Gastrocnemius medialis (tissue), 4 donors: ENCODE data around the gene CALHM3. TPM values are rescaled to one million over a fixed set of nuclear protein-coding genes. Genes with fewer than 3 reads are reported as not detected.

ENCODE experiments used
- ATAC-seq, 2 donors: fragments of 150-250 bp; one replicate each; pipeline ENCODE4 v1.9.1; 2016
- DNase-seq, 2 donors: peaks; one replicate each; pipeline ENCODE4 v3.0.0-alpha.2; 2019
- H3K27ac ChIP-seq, 4 donors: fragments of 200-600 bp; sonication (generic); 1 replicate in 1 of 4; 2 replicates in 3 of 4; pipeline ENCODE4 v1.5.1; 2016 to 2018; ENCODE audit warnings: mild to moderate bottlenecking in 2 of 4, moderate library complexity in 1 of 4
- H3K27me3 ChIP-seq, 3 donors: fragments of 200-600 bp; sonication (generic) in 2 of 3; 1 replicate in 1 of 3; 2 replicates in 2 of 3; pipeline versions ENCODE4 v1.5.1 to v1.6.0; 2016 to 2019; ENCODE audit warnings: mild to moderate bottlenecking in 1 of 3, moderate library complexity in 1 of 3
- H3K36me3 ChIP-seq, 2 donors: fragments of 200-600 bp; sonication (generic) in 1 of 2; one replicate each; pipeline ENCODE4 v1.5.1; 2017 to 2018
- H3K4me1 ChIP-seq, 2 donors: fragments of 200-600 bp; sonication (generic) in 1 of 2; one replicate each; pipeline ENCODE4 v1.5.1; 2016 to 2017; ENCODE audit warnings: mild to moderate bottlenecking in 2 of 2
- H3K4me3 ChIP-seq, 4 donors: fragments of 200-600 bp; sonication (generic) in 3 of 4; 1 replicate in 1 of 4; 2 replicates in 3 of 4; pipeline ENCODE4 v1.5.1; 2016 to 2019; ENCODE audit warnings: mild to moderate bottlenecking in 2 of 4
- H3K9me3 ChIP-seq, 3 donors: fragments of 200-600 bp; sonication (generic) in 2 of 3; 1 replicate in 1 of 3; 2 replicates in 2 of 3; pipeline ENCODE4 v1.5.1; 2016 to 2019
- POLR2A ChIP-seq, 2 donors: fragments of 450-650 bp; IDR thresholded peaks; one replicate each; pipeline ENCODE4 v1.6.1; 2017; ENCODE audit warnings: antibody characterized with exemption in 2 of 2, mild to moderate bottlenecking in 2 of 2, moderate library complexity in 2 of 2
- in situ Hi-C, 4 donors: fragments of 200-750 bp; cut with MboI; loops; one replicate each; pipeline versions ENCODE4 v1.15.0 to v1.8.0; 2017; ENCODE audit warnings: low sequenced_read_pairs in 4 of 4
- intact Hi-C: fragments of 100-400 bp; cut with DNase I; formaldehyde crosslinking; loops from one replicate; pipeline ENCODE4 v1.15.1; 2023; ENCODE audit warnings: low total_unique reads
- total RNA-seq, 4 donors: library from RNA; depleted of rRNA; stranded (reverse); fragments of >200 nt; gene quantifications; one replicate each; pipeline versions ENCODE4 v1.1.0 to v1.2.3, GENCODE V29; 2016
- TF ChIP-seq, protein P1 (sequence below), 5 experiments: fragments of 450-650 bp in 3 of 5; fragments of 200-600 bp in 2 of 5; sonication (generic) in 2 of 5; IDR thresholded peaks in 4 of 5; conservative IDR thresholded peaks in 1 of 5; 1 replicate in 4 of 5; 2 replicates in 1 of 5; pipeline ENCODE4 v1.5.1; 2016 to 2019; ENCODE audit warnings: antibody characterized with exemption in 5 of 5, mild to moderate bottlenecking in 3 of 5, moderate library complexity in 3 of 5

CALHM3 gene
- total RNA-seq, 4 donors from 2014 or later: not detected

- ATAC-seq (peak; percentile 49 to 62), DNase-seq (peak; percentile 43 to 61)
- H3K36me3 ChIP-seq: peaks cover 0 to 94% of the 10 kb centered on the region in 2 donors
- TF ChIP-seq POLR2A (IDR thresholded peaks at IDR 0.05): no peak
- TF ChIP-seq, protein P1, sequence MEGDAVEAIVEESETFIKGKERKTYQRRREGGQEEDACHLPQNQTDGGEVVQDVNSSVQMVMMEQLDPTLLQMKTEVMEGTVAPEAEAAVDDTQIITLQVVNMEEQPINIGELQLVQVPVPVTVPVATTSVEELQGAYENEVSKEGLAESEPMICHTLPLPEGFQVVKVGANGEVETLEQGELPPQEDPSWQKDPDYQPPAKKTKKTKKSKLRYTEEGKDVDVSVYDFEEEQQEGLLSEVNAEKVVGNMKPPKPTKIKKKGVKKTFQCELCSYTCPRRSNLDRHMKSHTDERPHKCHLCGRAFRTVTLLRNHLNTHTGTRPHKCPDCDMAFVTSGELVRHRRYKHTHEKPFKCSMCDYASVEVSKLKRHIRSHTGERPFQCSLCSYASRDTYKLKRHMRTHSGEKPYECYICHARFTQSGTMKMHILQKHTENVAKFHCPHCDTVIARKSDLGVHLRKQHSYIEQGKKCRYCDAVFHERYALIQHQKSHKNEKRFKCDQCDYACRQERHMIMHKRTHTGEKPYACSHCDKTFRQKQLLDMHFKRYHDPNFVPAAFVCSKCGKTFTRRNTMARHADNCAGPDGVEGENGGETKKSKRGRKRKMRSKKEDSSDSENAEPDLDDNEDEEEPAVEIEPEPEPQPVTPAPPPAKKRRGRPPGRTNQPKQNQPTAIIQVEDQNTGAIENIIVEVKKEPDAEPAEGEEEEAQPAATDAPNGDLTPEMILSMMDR (IDR thresholded peaks at IDR 0.05 in 4 of 5, conservative IDR thresholded peaks at IDR 0.05 in 1 of 5): no peak
- peak overlapping the region in 3 of 4 donors; percentile 44 to 71 (median 65) for H3K27ac ChIP-seq
- H3K9me3 ChIP-seq: no peaks in the 10 kb centered on the region
- peaks cover 24 to 31% of the 10 kb centered on the region in 2 donors for H3K4me1 ChIP-seq
- H3K4me3 ChIP-seq: no peak overlapping the region
- in situ Hi-C loops (no loop called here), intact Hi-C loops (no loop called here)
- no peaks in the 10 kb centered on the region for H3K27me3 ChIP-seq
Observed at GRCh38 chr10:103442031-103442461, 37.0 kb downstream of the CALHM3 start.

- H3K4me1 ChIP-seq: peaks cover 24 to 27% of the 10 kb centered on the region in 2 donors
- intact Hi-C loops: no loop called here
- peak in 1 of 2 donors; percentile 3 for ATAC-seq
Observed at GRCh38 chr10:103441611-103442010, 37.4 kb downstream of the CALHM3 start.

GRCh38 chr10:103441206-103441605, 37.8 kb downstream of the CALHM3 start:
- Histone ChIP-seq H3K27ac (peak overlapping the region in 3 of 4 donors; percentile 44 to 71 (median 65)), H3K4me1 (peaks cover 24% of the 10 kb centered on the region in 2 donors), H3K4me3 (no peak overlapping the region), H3K9me3 (no peaks in the 10 kb centered on the region), H3K36me3 (peaks cover 0 to 94% of the 10 kb centered on the region in 2 donors), H3K27me3 (no peaks in the 10 kb centered on the region)
- TF ChIP-seq, protein P1 (IDR thresholded peaks at IDR 0.05 in 4 of 5, conservative IDR thresholded peaks at IDR 0.05 in 1 of 5): no peak
- no peak for TF ChIP-seq POLR2A (IDR thresholded peaks at IDR 0.05)
- no peak for ATAC-seq
- intact Hi-C loops: no loop called here
- in situ Hi-C loops: no loop called here
- no peak for DNase-seq

More at GRCh38 chr10:103441611-103442010, 37.4 kb downstream of the CALHM3 start:
- Histone ChIP-seq H3K9me3 (no peaks in the 10 kb centered on the region), H3K36me3 (peaks cover 0 to 94% of the 10 kb centered on the region in 2 donors), H3K27ac (peak overlapping the region; percentile 44 to 71 (median 56)), H3K27me3 (no peaks in the 10 kb centered on the region), H3K4me3 (no peak overlapping the region)
- TF ChIP-seq POLR2A (IDR thresholded peaks at IDR 0.05): no peak
- TF ChIP-seq, protein P1 (IDR thresholded peaks at IDR 0.05 in 4 of 5, conservative IDR thresholded peaks at IDR 0.05 in 1 of 5): no peak
- DNase-seq: no peak
- in situ Hi-C loops: no loop called here

GRCh38 chr10:103440416-103440815, 38.6 kb downstream of the CALHM3 start:
- no peak for DNase-seq
- ATAC-seq: no peak
- Histone ChIP-seq H3K27ac (no peak overlapping the region), H3K4me1 (peaks cover 19 to 20% of the 10 kb centered on the region in 2 donors), H3K9me3 (no peaks in the 10 kb centered on the region), H3K36me3 (peaks cover 0 to 94% of the 10 kb centered on the region in 2 donors), H3K4me3 (no peak overlapping the region), H3K27me3 (no peaks in the 10 kb centered on the region)
- intact Hi-C loops (no loop called here), in situ Hi-C loops (no loop called here)
- no peak for TF ChIP-seq POLR2A (IDR thresholded peaks at IDR 0.05)
- TF ChIP-seq, protein P1 (IDR thresholded peaks at IDR 0.05 in 4 of 5, conservative IDR thresholded peaks at IDR 0.05 in 1 of 5): no peak

- Histone ChIP-seq H3K27me3 (no peaks in the 10 kb centered on the region), H3K36me3 (peaks cover 0 to 94% of the 10 kb centered on the region in 2 donors), H3K9me3 (no peaks in the 10 kb centered on the region), H3K4me3 (no peak overlapping the region), H3K27ac (no peak overlapping the region), H3K4me1 (peaks cover 13 to 14% of the 10 kb centered on the region in 2 donors)
- no peak for ATAC-seq
- in situ Hi-C loops (no loop called here), intact Hi-C loops (no loop called here)
- no peak for DNase-seq
- TF ChIP-seq, protein P1 (IDR thresholded peaks at IDR 0.05 in 4 of 5, conservative IDR thresholded peaks at IDR 0.05 in 1 of 5): no peak
- no peak for TF ChIP-seq POLR2A (IDR thresholded peaks at IDR 0.05)
Observed at GRCh38 chr10:103439776-103440175, 39.3 kb downstream of the CALHM3 start.
